GM12891 (cell line): Measurements from ENCODE around the gene SP7.

Experiments
- PAX5 ChIP-seq: IDR thresholded peaks from 2 replicates; pipeline ENCODE4 v1.6.1; 2011; ENCODE audit warnings: low read length, moderate library complexity, mild to moderate bottlenecking; ENCODE audit not compliant: insufficient read depth, severe bottlenecking
- POLR2A ChIP-seq: IDR thresholded peaks from 2 replicates; pipeline ENCODE4 v1.6.1; 2011; ENCODE audit warnings: low read depth, low read length, control low read depth
- POLR2AphosphoS5 ChIP-seq: IDR thresholded peaks from 2 replicates; pipeline ENCODE4 v1.6.1; 2011; ENCODE audit warnings: low read depth, low read length, control low read depth
- POU2F2 ChIP-seq: IDR thresholded peaks from 2 replicates; pipeline ENCODE4 v1.6.1; 2011; ENCODE audit warnings: low read depth, mild to moderate bottlenecking, control low read depth, low read length, moderate library complexity
- SPI1 ChIP-seq: IDR thresholded peaks from 2 replicates; pipeline ENCODE4 v1.6.1; 2011; ENCODE audit warnings: low read depth, low read length, control low read depth
- TAF1 ChIP-seq: IDR thresholded peaks from 2 replicates; pipeline ENCODE4 v1.6.1; 2011; ENCODE audit warnings: low read depth, low read length, control low read depth

DNA sequence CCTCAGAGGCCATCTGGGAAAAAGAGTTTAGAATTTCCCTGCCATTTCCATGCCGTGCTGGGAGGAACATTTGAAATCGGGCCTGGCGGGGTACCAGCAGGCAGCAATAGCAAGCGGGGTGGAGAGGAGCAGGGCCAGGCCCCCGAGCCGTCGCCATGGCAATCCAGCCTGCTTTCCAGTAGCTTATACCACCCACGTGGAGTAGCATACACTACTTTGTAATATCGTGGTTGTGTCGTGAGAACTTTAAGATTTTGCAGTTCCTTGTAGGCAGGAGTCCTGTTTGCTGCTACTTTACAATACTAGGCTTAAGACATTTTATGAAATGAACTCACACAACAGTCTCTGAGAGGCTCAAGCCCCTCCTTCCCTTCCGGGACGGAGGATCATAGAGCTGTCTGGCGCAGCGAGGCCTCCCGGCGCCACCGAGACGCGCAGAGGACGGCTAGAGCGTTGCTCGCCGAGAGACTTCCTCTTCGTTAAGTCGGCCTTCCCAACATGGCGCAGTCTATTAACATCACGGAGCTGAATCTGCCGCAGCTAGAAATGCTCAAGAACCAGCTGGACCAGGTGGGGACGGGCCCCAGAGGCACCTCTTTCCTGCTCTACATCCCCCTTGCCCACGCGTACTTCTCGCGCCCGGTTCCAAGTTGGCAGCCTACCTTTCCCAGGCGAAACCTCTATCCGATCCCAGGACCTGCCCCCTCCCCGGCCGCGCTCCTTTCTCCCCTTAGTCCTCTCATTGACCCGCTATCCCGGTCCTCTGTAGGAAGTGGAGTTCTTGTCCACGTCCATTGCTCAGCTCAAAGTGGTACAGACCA, 40.9 kb downstream of the SP7 start, which contains the start of gene PFDN5:
- TF ChIP-seq POLR2AphosphoS5 (peak; percentile 93), POLR2A (peak; percentile 92), POU2F2 (peak; percentile 57), TAF1 (peak; percentile 96), SPI1 (peak; percentile 88), PAX5 (no peak)
